Left ventricle myocardium inferior (tissue), 1 donor: ENCODE data around the gene ASTN2. TPM values are rescaled to one million over a fixed set of nuclear protein-coding genes. Genes with fewer than 3 reads are reported as not detected.

Source experiments
- DNase-seq: peaks from one replicate; pipeline ENCODE4 v3.0.0-alpha.2; 2020
- H3K27ac ChIP-seq: fragments of 200-600 bp; replicated peaks from 2 replicates; pipeline ENCODE4 v1.8.0; 2021
- H3K27me3 ChIP-seq: fragments of 200-600 bp; 2 replicates; pipeline ENCODE4 v1.8.0; 2021; ENCODE audit warnings: low read depth
- H3K36me3 ChIP-seq: fragments of 200-600 bp; 2 replicates; pipeline ENCODE4 v1.8.0; 2021
- H3K4me1 ChIP-seq: fragments of 200-600 bp; 2 replicates; pipeline ENCODE4 v1.8.0; 2021
- H3K4me3 ChIP-seq: fragments of 200-600 bp; 2 replicates; pipeline ENCODE4 v1.8.0; 2021; ENCODE audit warnings: mild to moderate bottlenecking, moderate library complexity
- H3K9me3 ChIP-seq: fragments of 200-600 bp; replicated peaks from 2 replicates; pipeline ENCODE4 v1.8.0; 2021
- CTCF ChIP-seq: fragments of 200-600 bp; IDR thresholded peaks from 2 replicates; pipeline ENCODE4 v1.8.0; 2021; ENCODE audit warnings: antibody characterized with exemption, mild to moderate bottlenecking, borderline replicate concordance
- intact Hi-C: fragments of 100-400 bp; cut with micrococcal nuclease; formaldehyde crosslinking; loops from one replicate; pipeline ENCODE4 v1.11.0; 2022
- total RNA-seq: library from RNA; stranded (reverse); fragmentation: NEBNext Ultra II Directional; extraction: Animal tissue kit (Norgen Biotek cat#: 25700); gene quantifications from one replicate; pipeline ENCODE4 v1.2.1, GENCODE V29; 2021
- donor health status: DM: no; HTN: yes; CAD: no; lungs with severe emphysema.

The ASTN2 gene
- total RNA-seq, 1 donor from 2014 or later = 6.1 TPM

GRCh38 chr9:117416856-117417255 is 2.0 kb upstream of the ASTN2 start:
- TF ChIP-seq CTCF = no peak

GRCh38 chr9:117415358-117415914 is 579 bp upstream of the ASTN2 start:
- Histone ChIP-seq H3K4me1 (peaks cover 27% of the 10 kb centered on the region), H3K36me3 (no peaks in the 10 kb centered on the region), H3K9me3 (no peaks in the 10 kb centered on the region), H3K4me3 (peak overlapping the region; percentile 62), H3K27ac (no peak overlapping the region), H3K27me3 (peaks cover 100% of the 10 kb centered on the region)
- no peak for DNase-seq
- no peak for TF ChIP-seq CTCF
- intact Hi-C loops = no loop called here

More at GRCh38 chr9:117416856-117417255, 2.0 kb upstream of the ASTN2 start:
- H3K4me3 ChIP-seq = no peak overlapping the region
- peaks cover 100% of the 10 kb centered on the region for H3K27me3 ChIP-seq
- no peaks in the 10 kb centered on the region for H3K36me3 ChIP-seq
- peaks cover 27% of the 10 kb centered on the region for H3K4me1 ChIP-seq
- H3K27ac ChIP-seq = no peak overlapping the region
- H3K9me3 ChIP-seq = no peaks in the 10 kb centered on the region
- intact Hi-C loops = no loop called here
- DNase-seq = no peak

GRCh38 chr9:117414220-117414905 is 494 bp downstream of the ASTN2 start:
- no peak overlapping the region for H3K27ac ChIP-seq
- peaks cover 100% of the 10 kb centered on the region for H3K27me3 ChIP-seq
- H3K36me3 ChIP-seq = no peaks in the 10 kb centered on the region
- no peaks in the 10 kb centered on the region for H3K9me3 ChIP-seq
- intact Hi-C loops = no loop called here
- peak overlapping the region; percentile 62 for H3K4me3 ChIP-seq
- DNase-seq = no peak
- H3K4me1 ChIP-seq = peaks cover 27% of the 10 kb centered on the region
- no peak for TF ChIP-seq CTCF

GRCh38 chr9:117413346-117414219 is 1.3 kb downstream of the ASTN2 start:
- no peak for TF ChIP-seq CTCF
- Histone ChIP-seq H3K4me3 (peak overlapping the region; percentile 62), H3K36me3 (no peaks in the 10 kb centered on the region), H3K9me3 (no peaks in the 10 kb centered on the region), H3K27me3 (peaks cover 99% of the 10 kb centered on the region), H3K27ac (no peak overlapping the region), H3K4me1 (peaks cover 27% of the 10 kb centered on the region)
- no peak for DNase-seq
- intact Hi-C loops = no loop called here

- H3K27me3 ChIP-seq = peaks cover 97% of the 10 kb centered on the region
- H3K36me3 ChIP-seq = no peaks in the 10 kb centered on the region
- H3K4me1 ChIP-seq = peaks cover 27% of the 10 kb centered on the region
- no peak for TF ChIP-seq CTCF
- no peak overlapping the region for H3K27ac ChIP-seq
- peak overlapping the region; percentile 62 for H3K4me3 ChIP-seq
- no peaks in the 10 kb centered on the region for H3K9me3 ChIP-seq
- intact Hi-C loops = no loop called here
- DNase-seq = no peak
Measured at GRCh38 chr9:117412841-117413240, 2.0 kb downstream of the ASTN2 start.
